Osteoblast (primary cell): ENCODE measurements around the gene PATZ1. TPM values are rescaled to one million over a fixed set of nuclear protein-coding genes. Genes with fewer than 3 reads are reported as not detected.

Experiments used
- DNase-seq: peaks from one replicate; pipeline ENCODE4 v3.0.0; 2011; ENCODE audit warnings: low spot score, mixed read lengths; ENCODE audit not compliant: insufficient read length; ENCODE audit errors: missing footprints
- H2AFZ ChIP-seq: 2 replicates; pipeline ENCODE4 v1.6.0; 2011; ENCODE audit warnings: mild to moderate bottlenecking, low read length
- H3K27ac ChIP-seq: 2 replicates; pipeline ENCODE4 v1.5.1; 2011; ENCODE audit warnings: mild to moderate bottlenecking, low read depth, low read length, moderate library complexity
- H3K27me3 ChIP-seq: 2 replicates; pipeline ENCODE4 v1.6.0; 2012; ENCODE audit warnings: mild to moderate bottlenecking, control low read depth, inconsistent platforms, low read length, moderate library complexity; ENCODE audit not compliant: insufficient read depth
- H3K36me3 ChIP-seq: 2 replicates; pipeline ENCODE4 v1.5.1; 2011; ENCODE audit warnings: mild to moderate bottlenecking, low read length, control low read depth, moderate library complexity; ENCODE audit not compliant: insufficient read depth
- H3K4me1 ChIP-seq: 2 replicates; pipeline ENCODE4 v1.5.1; 2011; ENCODE audit warnings: mild to moderate bottlenecking, low read length, control low read depth, moderate library complexity; ENCODE audit not compliant: insufficient read depth
- H3K4me2 ChIP-seq: 2 replicates; pipeline ENCODE4 v1.6.0; 2011; ENCODE audit warnings: mild to moderate bottlenecking, low read length; ENCODE audit not compliant: insufficient read depth
- H3K4me3 ChIP-seq: fragments of 200-600 bp; sonication (generic); 3 replicates; pipeline ENCODE4 v1.5.1; 2012; ENCODE audit warnings: mild to moderate bottlenecking, low read length, inconsistent platforms; ENCODE audit not compliant: insufficient read depth
- H3K79me2 ChIP-seq: 2 replicates; pipeline ENCODE4 v1.6.0; 2012; ENCODE audit warnings: mild to moderate bottlenecking, low read length, control low read depth, inconsistent platforms; ENCODE audit not compliant: insufficient read depth
- H3K9me3 ChIP-seq: 2 replicates; pipeline ENCODE4 v1.5.1; 2011; ENCODE audit warnings: low read depth, low read length, control low read depth
- H4K20me1 ChIP-seq: 2 replicates; pipeline ENCODE4 v1.6.0; 2012; ENCODE audit warnings: mild to moderate bottlenecking, low read length, control low read depth; ENCODE audit not compliant: insufficient read depth
- CTCF ChIP-seq: IDR thresholded peaks from 2 replicates; pipeline ENCODE4 v1.5.1; 2011; ENCODE audit warnings: mild to moderate bottlenecking, low read depth, low read length, moderate library complexity; ENCODE audit errors: extremely low read depth
- total RNA-seq: library from RNA; depleted of rRNA; stranded (reverse); fragments of >200 nt; gene quantifications from 2 replicates; pipeline ENCODE4 v1.2.3, GENCODE V29; 2012

PATZ1 gene
- total RNA-seq, 1 donor: 15.2 TPM

DNA sequence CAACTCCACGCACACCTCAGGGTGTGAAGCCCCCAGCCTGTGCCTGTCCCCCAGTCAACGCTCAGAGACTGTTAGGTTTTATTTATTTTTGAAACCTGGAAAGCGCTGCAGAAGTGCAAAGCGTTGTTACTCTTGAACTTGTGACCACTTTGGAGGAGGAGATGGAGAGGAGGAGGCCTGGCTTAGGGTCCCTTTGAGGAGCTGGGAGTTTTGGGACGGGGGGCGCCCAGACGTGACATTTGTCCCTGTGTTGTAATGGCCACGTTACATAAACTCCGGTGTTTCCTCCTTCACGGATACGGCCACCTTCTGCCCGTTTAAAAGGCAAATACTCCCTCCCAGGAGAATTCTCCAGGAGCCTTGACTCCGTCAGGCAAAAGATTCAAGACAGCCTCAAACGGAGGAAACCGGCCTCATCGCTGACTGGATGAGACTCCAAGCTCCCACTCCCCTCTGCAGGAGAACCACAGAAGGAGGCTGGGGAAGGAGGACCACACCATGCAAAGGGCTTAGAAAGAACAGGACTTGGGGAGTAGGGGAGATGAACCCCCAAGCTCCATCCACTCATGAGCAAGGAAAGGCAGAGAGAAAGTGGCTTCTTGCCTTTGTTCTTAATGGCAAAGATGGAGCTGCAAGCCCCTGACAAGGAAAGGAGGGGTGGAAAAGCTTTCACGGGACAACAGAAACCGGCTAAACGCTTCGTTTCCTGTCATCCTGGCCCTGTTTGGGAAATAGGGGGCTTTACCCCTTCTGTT lies 54.5 kb downstream of the PATZ1 start:
- peaks cover 7% of the 10 kb centered on the region for H3K36me3 ChIP-seq
- H3K27me3 ChIP-seq: no peaks in the 10 kb centered on the region
- peak; percentile 82 for DNase-seq
- no peaks in the 10 kb centered on the region for H3K79me2 ChIP-seq
- no peaks in the 10 kb centered on the region for H4K20me1 ChIP-seq
- peak overlapping the region; percentile 95 for H2AFZ ChIP-seq
- H3K4me2 ChIP-seq: peak overlapping the region; percentile 100
- no peaks in the 10 kb centered on the region for H3K9me3 ChIP-seq
- peaks cover 24% of the 10 kb centered on the region for H3K4me1 ChIP-seq
- peak overlapping the region; percentile 77 for H3K4me3 ChIP-seq
- H3K27ac ChIP-seq: peak overlapping the region; percentile 54
- no peak for TF ChIP-seq CTCF

GRCh38 chr22:31290494-31291471 lies 55.4 kb downstream of the PATZ1 start:
- no peaks in the 10 kb centered on the region for H3K9me3 ChIP-seq
- peak; percentile 99 for DNase-seq
- H3K79me2 ChIP-seq: no peaks in the 10 kb centered on the region
- peak overlapping the region; percentile 100 for H3K4me2 ChIP-seq
- peaks cover 7% of the 10 kb centered on the region for H3K36me3 ChIP-seq
- H3K27me3 ChIP-seq: no peaks in the 10 kb centered on the region
- no peak for TF ChIP-seq CTCF
- H4K20me1 ChIP-seq: no peaks in the 10 kb centered on the region
- H3K27ac ChIP-seq: peak overlapping the region; percentile 70
- H3K4me3 ChIP-seq: peak overlapping the region; percentile 77
- peak overlapping the region; percentile 96 for H2AFZ ChIP-seq
- H3K4me1 ChIP-seq: peaks cover 22% of the 10 kb centered on the region

DNA sequence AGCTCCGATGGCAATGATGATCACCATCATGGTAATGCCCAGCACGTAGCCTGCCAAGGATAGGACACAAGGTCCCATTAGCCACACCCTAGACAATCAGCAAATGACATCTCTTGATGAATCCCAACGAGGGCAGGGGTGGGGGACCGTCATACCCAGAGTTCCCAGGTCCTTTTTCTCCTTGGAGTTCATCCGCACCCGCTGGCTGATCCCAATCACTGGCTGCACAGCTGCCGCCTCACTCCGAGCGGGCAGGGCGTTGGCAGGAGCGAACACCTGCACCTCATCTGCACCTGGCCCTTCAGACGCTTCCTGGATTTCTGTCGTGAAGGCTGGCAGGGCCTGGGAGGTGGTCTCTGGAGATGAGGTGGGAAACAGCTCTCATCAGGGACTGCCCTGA lies 56.8 kb downstream of the PATZ1 start:
- H3K9me3 ChIP-seq: no peaks in the 10 kb centered on the region
- no peak overlapping the region for H2AFZ ChIP-seq
- H3K27me3 ChIP-seq: no peaks in the 10 kb centered on the region
- H3K27ac ChIP-seq: no peak overlapping the region
- H3K4me2 ChIP-seq: no peak overlapping the region
- H3K4me1 ChIP-seq: peaks cover 19% of the 10 kb centered on the region
- DNase-seq: no peak
- peaks cover 7% of the 10 kb centered on the region for H3K36me3 ChIP-seq
- no peak for TF ChIP-seq CTCF
- no peaks in the 10 kb centered on the region for H4K20me1 ChIP-seq
- no peaks in the 10 kb centered on the region for H3K79me2 ChIP-seq
- H3K4me3 ChIP-seq: no peak overlapping the region
